Muscle layer of colon (tissue), 2 donors: ENCODE results near the gene JAKMIP1.

Experiments used
- H3K27ac ChIP-seq: one replicate; pipeline ENCODE4 v1.7.0; 2013; ENCODE audit warnings: low read depth, mild to moderate bottlenecking, low read length, moderate library complexity
- H3K27me3 ChIP-seq, 2 donors: one replicate each; pipeline ENCODE4 v1.7.0; 2013; ENCODE audit warnings: low read length in 2 of 2, mild to moderate bottlenecking in 2 of 2; ENCODE audit not compliant: insufficient read depth in 2 of 2, control insufficient read depth in 1 of 2
- H3K36me3 ChIP-seq: one replicate; pipeline ENCODE4 v1.7.0; 2013; ENCODE audit warnings: mild to moderate bottlenecking, low read length; ENCODE audit not compliant: insufficient read depth
- H3K4me1 ChIP-seq: one replicate; pipeline ENCODE4 v1.7.0; 2013; ENCODE audit warnings: mild to moderate bottlenecking, low read length; ENCODE audit not compliant: insufficient read depth
- H3K4me3 ChIP-seq, 2 donors: one replicate each; pipeline ENCODE4 v1.7.0; 2013; ENCODE audit warnings: low read length in 2 of 2, low read depth in 1 of 2, mild to moderate bottlenecking in 1 of 2, moderate library complexity in 1 of 2
- H3K9ac ChIP-seq: one replicate; pipeline ENCODE4 v1.7.0; 2013; ENCODE audit warnings: low read length
- H3K9me3 ChIP-seq: one replicate; pipeline ENCODE4 v1.7.0; 2013; ENCODE audit warnings: mild to moderate bottlenecking, low read length
- donor health status: abdominal sarcoma.
- donor health status: Adenocarcinoma of cecum.

JAKMIP1 gene

DNA sequence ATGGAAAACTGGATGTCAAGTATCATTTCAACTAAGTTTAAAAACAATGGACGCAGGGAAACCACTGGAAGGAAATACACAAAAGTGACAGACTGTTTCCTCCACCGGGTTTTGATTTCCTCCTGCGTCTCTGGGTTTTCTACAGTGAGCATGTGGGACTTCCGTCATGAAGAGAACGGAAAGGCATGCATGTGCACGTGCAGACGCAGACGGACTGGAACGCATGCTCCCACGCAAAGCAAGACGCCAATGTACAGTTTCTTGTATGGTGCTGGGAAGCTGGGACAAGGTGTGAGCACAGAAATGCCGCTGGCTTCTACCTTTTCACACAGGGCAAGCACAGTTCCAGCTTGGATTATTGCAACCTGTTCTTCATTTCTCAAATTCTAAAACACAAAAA is 151.8 kb downstream of the JAKMIP1 start:
- Histone ChIP-seq H3K27ac (no peak overlapping the region), H3K9me3 (no peaks in the 10 kb centered on the region), H3K27me3 (no peaks in the 10 kb centered on the region), H3K9ac (no peak overlapping the region), H3K36me3 (no peaks in the 10 kb centered on the region), H3K4me1 (no peaks in the 10 kb centered on the region), H3K4me3 (no peak overlapping the region)

DNA sequence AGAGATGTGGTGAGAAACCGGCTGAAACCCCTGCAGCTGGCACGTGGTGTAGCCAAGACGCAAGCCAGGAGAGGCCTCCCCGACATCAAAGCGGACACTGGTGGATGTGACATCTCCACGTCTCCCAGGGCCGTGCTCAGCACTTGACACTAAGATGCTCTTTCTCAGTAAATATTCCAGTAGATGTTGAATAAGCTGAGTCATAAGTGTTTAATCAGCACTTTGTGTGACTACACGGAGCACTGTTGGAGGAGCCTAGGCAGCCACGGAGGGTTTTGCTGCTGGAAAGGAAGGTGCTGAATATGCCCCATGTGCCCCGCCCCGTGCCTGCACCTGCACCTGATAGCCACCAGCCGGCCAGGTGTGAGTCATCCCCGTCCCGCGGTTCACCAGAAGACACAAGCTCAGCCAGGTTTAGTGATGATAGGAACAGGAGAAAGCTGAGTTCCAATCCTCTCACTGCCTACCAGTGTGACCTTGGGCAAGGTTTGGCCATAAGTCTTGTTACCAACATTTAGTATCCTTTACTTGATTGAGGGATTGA is 153.1 kb downstream of the JAKMIP1 start:
- Histone ChIP-seq H3K4me3 (no peak overlapping the region), H3K27me3 (peaks cover 0 to 4% of the 10 kb centered on the region in 2 donors), H3K9me3 (no peaks in the 10 kb centered on the region), H3K36me3 (no peaks in the 10 kb centered on the region), H3K4me1 (no peaks in the 10 kb centered on the region), H3K9ac (no peak overlapping the region), H3K27ac (no peak overlapping the region)

DNA sequence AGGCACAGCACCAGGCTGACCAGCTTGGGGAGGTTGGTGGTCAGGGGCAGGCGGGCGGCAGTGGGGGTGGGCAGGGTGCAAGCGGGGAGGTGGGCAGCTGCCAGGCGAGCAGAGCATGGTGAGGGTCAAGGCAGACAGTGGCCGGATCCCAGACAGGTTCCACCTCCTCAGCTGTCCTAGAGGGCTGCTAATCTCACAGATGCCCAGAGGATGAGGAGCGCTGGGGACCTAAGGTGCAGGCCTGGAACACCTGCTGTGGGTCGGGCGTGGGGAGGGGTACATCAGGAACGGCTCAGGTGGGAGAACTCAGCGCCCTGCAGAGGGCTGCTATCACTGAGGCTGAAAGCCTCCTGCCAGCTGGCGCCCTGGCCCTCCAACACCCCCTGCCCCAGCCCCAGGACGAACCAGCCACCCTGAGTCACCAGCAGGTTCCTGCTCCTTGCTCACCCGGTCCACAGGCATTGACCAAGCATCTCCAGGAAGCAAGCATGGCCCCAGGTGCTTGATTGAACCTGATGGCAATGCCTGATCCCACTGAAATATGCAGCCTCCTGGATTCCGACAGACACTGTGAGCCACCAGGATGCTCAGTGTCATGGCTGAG is 153.7 kb downstream of the JAKMIP1 start:
- no peak overlapping the region for H3K4me3 ChIP-seq
- H3K9me3 ChIP-seq: no peaks in the 10 kb centered on the region
- peaks cover 0 to 4% of the 10 kb centered on the region in 2 donors for H3K27me3 ChIP-seq
- H3K4me1 ChIP-seq: no peaks in the 10 kb centered on the region
- H3K27ac ChIP-seq: no peak overlapping the region
- H3K9ac ChIP-seq: no peak overlapping the region
- H3K36me3 ChIP-seq: no peaks in the 10 kb centered on the region

DNA sequence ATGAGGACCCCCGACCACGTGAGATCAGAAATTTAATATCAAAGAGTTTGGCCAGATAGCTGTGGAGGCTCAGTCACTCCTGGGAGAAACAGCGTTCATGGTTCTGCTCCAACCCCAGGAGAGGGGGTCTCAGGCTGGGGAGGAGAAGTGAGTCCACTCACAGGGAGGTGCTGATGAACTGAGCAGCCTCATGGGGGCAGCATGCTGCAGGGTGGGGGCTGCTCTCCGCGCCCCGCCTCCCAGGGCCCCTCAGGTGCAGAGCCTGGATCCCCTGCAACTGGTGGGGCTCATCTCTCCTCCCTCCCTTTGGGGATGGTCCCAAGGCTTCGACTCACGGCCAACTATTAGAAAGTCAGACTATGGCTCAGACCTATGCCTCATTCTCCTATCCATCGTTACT is 155.5 kb downstream of the JAKMIP1 start:
- no peak overlapping the region for H3K4me3 ChIP-seq
- no peaks in the 10 kb centered on the region for H3K4me1 ChIP-seq
- peaks cover 0 to 4% of the 10 kb centered on the region in 2 donors for H3K27me3 ChIP-seq
- H3K36me3 ChIP-seq: no peaks in the 10 kb centered on the region
- H3K9ac ChIP-seq: no peak overlapping the region
- no peaks in the 10 kb centered on the region for H3K9me3 ChIP-seq
- no peak overlapping the region for H3K27ac ChIP-seq

DNA sequence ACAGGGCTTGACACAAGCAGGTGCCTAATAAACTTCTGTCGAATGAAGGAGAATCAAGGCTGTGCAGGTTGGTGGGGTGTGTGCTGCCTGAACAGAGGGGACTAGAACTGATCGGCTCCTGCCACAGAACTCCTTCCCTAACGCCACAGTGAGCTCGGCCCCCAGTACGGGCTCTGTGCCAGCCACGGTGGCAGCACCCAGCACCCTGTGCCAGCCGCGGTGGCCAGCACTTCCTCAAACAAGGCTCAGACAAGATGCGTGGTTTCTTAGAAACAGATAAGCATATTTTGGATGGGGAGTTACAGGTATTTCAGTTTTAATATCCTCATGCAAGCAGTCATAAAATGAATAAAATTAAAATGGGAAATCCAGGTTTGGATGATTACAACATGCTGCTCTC is 156.1 kb downstream of the JAKMIP1 start:
- Histone ChIP-seq H3K27ac (no peak overlapping the region), H3K9me3 (no peaks in the 10 kb centered on the region), H3K9ac (no peak overlapping the region), H3K27me3 (peaks cover 0 to 4% of the 10 kb centered on the region in 2 donors), H3K36me3 (no peaks in the 10 kb centered on the region), H3K4me3 (no peak overlapping the region), H3K4me1 (no peaks in the 10 kb centered on the region)

DNA sequence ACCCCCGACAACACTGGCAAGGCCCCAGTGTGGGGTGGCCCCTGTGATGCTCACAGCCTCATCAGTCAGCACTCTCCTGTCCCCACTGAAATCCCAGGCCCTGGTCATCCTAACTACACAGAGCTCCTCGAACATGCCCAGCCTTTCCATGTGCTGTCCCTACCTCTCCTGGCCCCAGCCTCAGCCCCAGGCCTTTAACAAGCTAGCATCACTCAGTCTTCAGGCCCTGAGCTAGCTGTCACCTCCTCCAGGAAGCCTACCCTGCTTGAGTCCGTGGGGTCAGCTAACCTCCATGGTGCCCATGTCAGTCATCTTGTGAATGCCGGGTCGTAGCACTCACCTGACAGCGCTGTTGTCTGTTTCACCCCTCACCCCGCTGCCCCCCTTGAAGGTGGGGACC is 156.5 kb downstream of the JAKMIP1 start:
- H3K9me3 ChIP-seq: no peaks in the 10 kb centered on the region
- peaks cover 0 to 4% of the 10 kb centered on the region in 2 donors for H3K27me3 ChIP-seq
- H3K36me3 ChIP-seq: no peaks in the 10 kb centered on the region
- H3K9ac ChIP-seq: no peak overlapping the region
- no peak overlapping the region for H3K27ac ChIP-seq
- no peaks in the 10 kb centered on the region for H3K4me1 ChIP-seq
- no peak overlapping the region for H3K4me3 ChIP-seq

DNA sequence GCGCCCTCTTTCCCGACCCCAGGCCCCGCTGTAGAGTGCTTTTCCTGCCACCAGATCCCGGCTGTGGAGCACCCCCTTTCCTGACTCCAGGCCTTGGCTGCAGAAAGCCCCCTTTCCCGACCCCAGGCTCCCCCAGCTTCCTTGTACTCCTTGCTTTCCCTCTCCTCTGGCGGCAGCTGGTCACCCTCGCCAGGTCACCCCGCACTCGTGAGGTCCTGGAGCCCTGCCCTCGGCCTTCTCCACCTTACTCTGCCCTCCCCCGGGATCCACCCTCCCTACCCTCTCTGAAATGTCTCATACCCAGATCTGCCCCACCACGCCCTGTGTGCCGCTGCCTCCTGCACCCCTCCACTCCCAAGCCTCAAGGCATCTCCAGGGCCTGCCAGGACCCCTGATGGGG is 157.2 kb downstream of the JAKMIP1 start:
- Histone ChIP-seq H3K27me3 (peaks cover 0 to 4% of the 10 kb centered on the region in 2 donors), H3K4me1 (no peaks in the 10 kb centered on the region), H3K27ac (no peak overlapping the region), H3K9ac (no peak overlapping the region), H3K36me3 (no peaks in the 10 kb centered on the region), H3K9me3 (no peaks in the 10 kb centered on the region), H3K4me3 (no peak overlapping the region)

DNA sequence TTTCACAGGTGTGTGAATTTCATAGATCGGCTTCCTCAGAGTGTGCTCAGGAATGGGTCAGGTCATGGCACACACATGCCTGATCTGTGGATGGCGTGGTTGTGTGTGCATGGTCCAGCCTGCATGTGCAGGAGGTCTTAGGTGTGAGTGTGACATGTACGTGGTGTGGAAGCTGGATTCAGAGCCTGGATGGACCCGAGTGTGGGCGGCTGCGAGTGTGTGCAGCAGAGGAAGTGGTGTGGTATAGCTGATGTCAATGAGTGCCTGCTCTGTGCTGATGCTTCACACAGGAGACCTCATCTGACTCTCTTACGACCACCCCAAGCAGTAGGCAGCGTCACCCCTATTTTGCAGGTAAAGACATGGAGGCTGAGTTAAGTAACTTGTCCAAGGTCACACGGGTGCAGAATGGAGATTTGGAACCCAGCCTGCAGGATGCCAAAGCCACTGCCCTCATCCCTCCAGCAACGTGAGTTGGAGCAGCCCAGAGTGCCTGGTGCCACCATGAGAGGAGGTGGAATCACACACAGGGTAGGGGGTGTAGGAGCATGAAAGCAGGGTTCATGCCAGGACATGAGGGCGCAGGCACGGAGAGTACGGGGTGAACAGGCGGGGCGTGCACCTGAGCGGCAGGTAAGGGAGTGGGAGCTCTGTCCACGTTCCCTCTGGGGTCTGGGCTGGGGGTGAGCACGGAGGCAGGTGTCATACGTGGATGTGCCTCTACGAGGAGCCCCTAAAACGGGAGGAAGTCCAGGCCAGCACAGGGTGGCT is 157.9 kb downstream of the JAKMIP1 start:
- Histone ChIP-seq H3K9ac (no peak overlapping the region), H3K27me3 (peaks cover 0 to 4% of the 10 kb centered on the region in 2 donors), H3K4me1 (no peaks in the 10 kb centered on the region), H3K4me3 (no peak overlapping the region), H3K27ac (no peak overlapping the region), H3K9me3 (no peaks in the 10 kb centered on the region), H3K36me3 (no peaks in the 10 kb centered on the region)

DNA sequence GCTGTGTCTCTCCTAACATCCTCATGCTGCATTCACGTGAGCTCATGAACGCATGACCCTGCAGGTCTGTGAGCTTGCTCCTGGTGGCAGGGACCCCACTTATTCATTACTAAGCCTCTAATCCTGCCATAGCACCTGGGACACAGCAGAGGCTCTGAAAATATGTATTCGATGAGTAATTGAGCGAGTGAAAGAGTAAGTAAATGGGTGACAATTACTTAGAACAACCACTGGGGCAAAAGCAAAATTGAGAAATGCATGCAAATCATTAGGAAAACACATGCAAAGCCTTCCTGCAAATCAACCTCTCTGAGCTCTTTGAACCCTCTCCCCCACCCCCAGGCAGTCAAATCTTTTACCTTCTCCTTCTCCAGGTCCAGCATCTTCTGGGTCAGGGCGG is 158.5 kb downstream of the JAKMIP1 start:
- no peak overlapping the region for H3K4me3 ChIP-seq
- peaks cover 0 to 4% of the 10 kb centered on the region in 2 donors for H3K27me3 ChIP-seq
- H3K4me1 ChIP-seq: no peaks in the 10 kb centered on the region
- no peak overlapping the region for H3K9ac ChIP-seq
- H3K36me3 ChIP-seq: no peaks in the 10 kb centered on the region
- H3K9me3 ChIP-seq: no peaks in the 10 kb centered on the region
- H3K27ac ChIP-seq: no peak overlapping the region

DNA sequence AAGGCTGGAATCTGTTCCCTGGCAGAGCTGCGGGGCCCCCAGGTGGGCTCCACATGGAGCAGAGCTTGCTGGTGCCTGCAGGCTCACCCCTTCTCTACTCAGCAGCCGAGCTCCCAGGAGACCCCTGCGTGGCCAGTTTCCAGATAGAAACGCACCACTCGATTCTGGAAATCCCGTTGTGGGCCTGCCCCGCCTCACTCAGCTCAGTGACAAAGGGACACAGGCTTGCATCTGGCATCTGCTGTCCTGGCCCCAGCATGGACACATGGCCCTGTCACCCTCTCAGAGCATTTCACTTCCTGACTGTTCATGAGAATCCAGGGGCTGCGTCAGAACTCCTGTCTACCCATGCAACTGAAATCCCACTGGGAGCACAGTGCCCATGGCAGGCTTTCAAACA is 161.6 kb downstream of the JAKMIP1 start:
- no peak overlapping the region for H3K27ac ChIP-seq
- peaks cover 0 to 4% of the 10 kb centered on the region in 2 donors for H3K27me3 ChIP-seq
- no peak overlapping the region for H3K9ac ChIP-seq
- no peaks in the 10 kb centered on the region for H3K9me3 ChIP-seq
- H3K4me3 ChIP-seq: no peak overlapping the region
- no peaks in the 10 kb centered on the region for H3K36me3 ChIP-seq
- no peaks in the 10 kb centered on the region for H3K4me1 ChIP-seq

DNA sequence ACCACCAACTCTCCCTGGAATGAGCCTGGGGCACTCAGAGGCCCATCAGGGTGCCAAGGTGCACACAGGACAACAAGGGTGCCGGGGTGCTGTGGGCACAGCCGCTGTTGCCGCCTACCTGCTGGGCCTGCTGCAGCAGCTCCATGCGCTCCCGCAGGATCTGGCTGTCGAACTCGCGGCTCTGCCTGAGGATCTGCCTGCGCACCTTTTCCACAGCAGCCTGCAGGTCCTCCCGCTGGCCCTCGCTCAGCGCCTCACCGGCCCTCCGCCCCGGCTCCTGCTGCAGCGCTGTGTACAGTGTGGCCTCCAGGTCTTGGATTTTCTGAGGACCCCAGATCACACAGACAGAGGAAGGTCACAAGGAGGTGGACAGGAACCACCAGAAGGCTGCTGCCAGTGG is 164.6 kb downstream of the JAKMIP1 start:
- H3K4me1 ChIP-seq: no peaks in the 10 kb centered on the region
- H3K27ac ChIP-seq: no peak overlapping the region
- no peaks in the 10 kb centered on the region for H3K9me3 ChIP-seq
- H3K27me3 ChIP-seq: no peaks in the 10 kb centered on the region
- H3K4me3 ChIP-seq: no peak overlapping the region
- H3K9ac ChIP-seq: no peak overlapping the region
- H3K36me3 ChIP-seq: no peaks in the 10 kb centered on the region

DNA sequence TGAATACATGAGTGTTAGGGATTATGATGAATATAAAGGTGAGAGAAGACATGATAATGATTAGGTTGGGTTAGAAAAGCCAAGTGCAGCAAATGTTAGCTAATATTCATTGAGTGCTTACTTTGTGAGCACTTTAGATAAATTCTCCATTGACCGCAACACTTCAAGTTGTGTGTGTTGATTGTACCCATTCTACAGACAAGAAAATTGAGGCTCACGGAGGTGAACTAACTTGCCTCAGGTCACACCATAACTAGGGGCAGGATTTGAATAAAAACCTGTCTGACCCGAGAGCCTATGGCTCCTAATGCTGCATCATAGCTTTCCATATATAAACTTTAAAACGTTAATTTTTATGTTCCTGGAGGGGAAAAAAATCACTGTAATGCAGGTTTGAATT is 167.0 kb downstream of the JAKMIP1 start:
- Histone ChIP-seq H3K27me3 (no peaks in the 10 kb centered on the region), H3K9ac (no peak overlapping the region), H3K9me3 (no peaks in the 10 kb centered on the region), H3K36me3 (no peaks in the 10 kb centered on the region), H3K27ac (no peak overlapping the region), H3K4me3 (no peak overlapping the region), H3K4me1 (no peaks in the 10 kb centered on the region)
